Kidney (tissue), 14 donors: Measurements from ENCODE around the gene VPS33B. TPM values are rescaled to one million over a fixed set of nuclear protein-coding genes. Genes with fewer than 3 reads are reported as not detected.
A peak's percentile ranks its signal among the peaks of the same experiment; 100 is the strongest.

Experiments
- DNase-seq, 5 donors: peaks; one replicate each; pipeline ENCODE4 v3.0.0-alpha.2; 2013 to 2020
- FAIRE-seq: peaks from 2 replicates; lab custom pipeline; 2012; peaks lifted over from hg19 to GRCh38; lab: Jason Lieb, UNC
- H3K27ac ChIP-seq, 2 donors: one replicate each; pipeline ENCODE4 v1.7.0; 2013; ENCODE audit warnings: low read depth in 2 of 2, low read length in 2 of 2, inconsistent platforms in 1 of 2
- H3K27me3 ChIP-seq: one replicate; pipeline ENCODE4 v1.7.1; 2013; ENCODE audit warnings: low read length, inconsistent platforms; ENCODE audit not compliant: control insufficient read depth, insufficient read depth
- H3K36me3 ChIP-seq, 3 donors: one replicate each; pipeline versions ENCODE4 v1.7.0 to v1.7.1; 2013; ENCODE audit warnings: low read length in 3 of 3, control low read depth in 1 of 3, inconsistent platforms in 1 of 3; ENCODE audit not compliant: insufficient read depth in 3 of 3, control insufficient read depth in 2 of 3
- H3K4me1 ChIP-seq, 3 donors: one replicate each; pipeline versions ENCODE4 v1.7.0 to v1.7.1; 2013; ENCODE audit warnings: low read length in 3 of 3, inconsistent platforms in 1 of 3, low read depth in 1 of 3; ENCODE audit not compliant: control insufficient read depth in 2 of 3, insufficient read depth in 2 of 3
- H3K4me3 ChIP-seq, 3 donors: one replicate each; pipeline versions ENCODE4 v1.7.0 to v1.8.1; 2013; ENCODE audit warnings: low read length in 3 of 3, control low read depth in 1 of 3, inconsistent platforms in 1 of 3
- H3K9ac ChIP-seq, 3 donors: one replicate each; pipeline versions ENCODE4 v1.7.0 to v1.7.1; 2013; ENCODE audit warnings: low read length in 3 of 3, control low read depth in 1 of 3, inconsistent platforms in 1 of 3
- H3K9me3 ChIP-seq, 3 donors: one replicate each; pipeline versions ENCODE4 v1.7.0 to v1.7.1; 2013; ENCODE audit warnings: low read length in 3 of 3, control low read depth in 1 of 3, inconsistent platforms in 1 of 3; ENCODE audit not compliant: control insufficient read depth in 2 of 3, insufficient read depth in 1 of 3
- CTCF ChIP-seq: IDR thresholded peaks from 3 replicates; pipeline ENCODE4 v1.5.1; 2012; ENCODE audit warnings: mild to moderate bottlenecking, moderate library complexity, borderline replicate concordance; ENCODE audit not compliant: insufficient read depth; ENCODE audit errors: extremely low read depth
- intact Hi-C: fragments of 100-400 bp; cut with DNase I; formaldehyde crosslinking; loops from one replicate; pipeline ENCODE4 v1.11.1; 2022
- polyA plus RNA-seq: library from polyadenylated mRNA; stranded (reverse); fragments of 350-450 nt; fragmentation: Illumina TruSeq; extraction: RNeasy Lipid Tissue Mini Kit (QIAGEN cat#74804); gene quantifications from one replicate; pipeline ENCODE4 v1.2.3, GENCODE V29; 2014; ENCODE audit warnings: low read depth, low replicate concordance; ENCODE audit not compliant: insufficient read depth
- total RNA-seq: library from RNA; stranded (reverse); fragmentation: NEBNext Ultra II Directional; extraction: Animal tissue kit (Norgen Biotek cat#: 25700); gene quantifications from one replicate; pipeline ENCODE4 v1.2.1, GENCODE V29; 2021
- donor health status: control.
- donor health status: control.
- donor health status: control.
- donor health status: control.
- donor health status: control.
- donor health status: DM: yes; HTN: yes; CAD: no.
- donor health status: Normal renal cell carcinoma (clear cell type).

VPS33B gene
- total and polyA plus RNA-seq, 2 donors from 2014 or later: 15.5 to 18.5 TPM

DNA sequence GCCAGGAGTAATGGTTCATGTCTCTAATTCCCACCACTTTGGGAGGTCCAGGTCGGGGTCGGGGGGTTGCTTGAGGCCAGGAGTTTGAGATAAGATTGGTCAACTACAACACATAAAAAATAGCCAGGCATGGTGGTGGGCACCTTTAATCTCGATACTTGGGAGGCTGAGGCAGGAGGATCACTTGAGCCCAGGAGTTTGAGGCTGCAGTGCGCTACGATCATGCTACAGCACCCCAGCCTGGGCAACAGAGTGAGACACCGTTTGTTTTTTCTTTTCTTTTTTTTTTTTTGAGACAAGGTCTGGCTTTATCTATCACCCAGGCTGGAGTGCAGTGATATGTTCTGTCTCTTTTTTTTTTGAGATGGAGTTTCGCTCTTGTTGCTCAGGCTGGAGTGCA is 1.3 kb upstream of the VPS33B start:
- DNase-seq (no peak), FAIRE-seq (no peak)
- H3K4me3 ChIP-seq: no peak overlapping the region
- H3K4me1 ChIP-seq: peaks cover 0 to 6% (median 4%) of the 10 kb centered on the region in 3 donors
- H3K36me3 ChIP-seq: no peaks in the 10 kb centered on the region
- intact Hi-C loops: no loop called here
- no peak for TF ChIP-seq CTCF
- H3K9ac ChIP-seq: no peak overlapping the region
- no peaks in the 10 kb centered on the region for H3K9me3 ChIP-seq
- no peak overlapping the region for H3K27ac ChIP-seq
- H3K27me3 ChIP-seq: no peaks in the 10 kb centered on the region

- H3K27ac ChIP-seq: no peak overlapping the region
- H3K4me1 ChIP-seq: peaks cover 0 to 6% (median 4%) of the 10 kb centered on the region in 3 donors
- peak overlapping the region; percentile 91 to 98 (median 93) for H3K4me3 ChIP-seq
- no peaks in the 10 kb centered on the region for H3K27me3 ChIP-seq
- no peak for TF ChIP-seq CTCF
- peaks cover 0 to under 1% (median 0%) of the 10 kb centered on the region in 3 donors for H3K36me3 ChIP-seq
- no peaks in the 10 kb centered on the region for H3K9me3 ChIP-seq
- peak overlapping the region; percentile 80 to 97 (median 94) for H3K9ac ChIP-seq
- intact Hi-C loops: no loop called here
- DNase-seq (no peak), FAIRE-seq (no peak)
Observed at GRCh38 chr15:91022832-91023129, 387 bp upstream of the VPS33B start.

DNA sequence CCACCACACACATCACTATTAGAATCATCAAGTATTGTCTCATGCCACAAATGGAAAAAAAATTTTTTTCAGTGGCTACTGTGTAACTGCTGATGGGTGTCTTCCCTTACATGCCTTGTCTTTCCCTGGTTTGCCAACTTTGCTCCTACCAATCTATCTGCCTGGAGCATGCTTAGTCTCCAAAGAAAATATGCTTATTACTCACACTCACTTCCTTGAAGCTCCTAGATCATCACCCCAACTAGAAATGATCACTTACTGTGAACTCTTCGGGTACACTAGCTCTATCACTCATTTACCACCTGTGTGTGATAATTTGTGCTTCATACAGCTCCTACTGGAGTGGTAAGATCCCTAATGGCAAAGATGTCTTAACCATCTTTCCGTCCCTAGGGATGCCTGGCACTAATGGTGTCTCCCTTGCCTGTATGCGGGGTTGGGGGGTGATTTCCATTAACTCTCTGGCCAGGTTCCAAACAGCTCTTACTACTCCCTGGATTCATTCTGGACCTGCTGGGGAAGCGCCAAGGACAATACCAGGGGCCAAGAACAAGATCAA is 799 bp downstream of the VPS33B start:
- intact Hi-C loops: no loop called here
- peaks cover 0 to 6% (median 4%) of the 10 kb centered on the region in 3 donors for H3K4me1 ChIP-seq
- H3K36me3 ChIP-seq: peaks cover 0 to 5% (median 4%) of the 10 kb centered on the region in 3 donors
- no peak for TF ChIP-seq CTCF
- no peak overlapping the region for H3K27ac ChIP-seq
- FAIRE-seq (no peak), DNase-seq (peak in 1 of 5 donors; percentile 34)
- peak overlapping the region; percentile 91 to 98 (median 93) for H3K4me3 ChIP-seq
- H3K9ac ChIP-seq: peak overlapping the region; percentile 80 to 97 (median 94)
- no peaks in the 10 kb centered on the region for H3K9me3 ChIP-seq
- no peaks in the 10 kb centered on the region for H3K27me3 ChIP-seq

GRCh38 chr15:91018158-91018557 is 4.2 kb downstream of the VPS33B start:
- H3K9ac ChIP-seq: no peak overlapping the region
- H3K4me3 ChIP-seq: no peak overlapping the region
- FAIRE-seq (no peak), DNase-seq (peak in 2 of 5 donors; percentile 12 to 24)
- H3K27me3 ChIP-seq: no peaks in the 10 kb centered on the region
- TF ChIP-seq CTCF: no peak
- intact Hi-C loops: no loop called here
- H3K4me1 ChIP-seq: peaks cover 0 to 6% (median 4%) of the 10 kb centered on the region in 3 donors
- H3K36me3 ChIP-seq: peaks cover 4 to 8% (median 6%) of the 10 kb centered on the region in 3 donors
- H3K27ac ChIP-seq: no peak overlapping the region
- no peaks in the 10 kb centered on the region for H3K9me3 ChIP-seq
